Endothelial cell of umbilical vein (primary cell): Measurements from ENCODE around the gene RBMS1. TPM values are rescaled to one million over a fixed set of nuclear protein-coding genes. Genes with fewer than 3 reads are reported as not detected.

ENCODE experiments used
- BruUV-seq: library from RNA; stranded (reverse); fragments of 400-500 nt; replicated peaks from 2 replicates; lab custom pipeline; 2021; lab: Mats Ljungman, UMichigan
- CTCF ChIA-PET: fragments of 300-600, 350-600 bp; sonication (Branson Sonifier 250); formaldehyde crosslinking; loops from one replicate; lab custom pipeline; 2021; ENCODE audit warnings: antibody characterized with exemption, inconsistent platforms; lab: Charles Lee
- POLR2A ChIA-PET: fragments of 300-600, 350-600 bp; sonication (Branson Sonifier 250); formaldehyde crosslinking; loops from one replicate; lab custom pipeline; 2021; ENCODE audit warnings: antibody characterized with exemption, inconsistent platforms; lab: Charles Lee
- DNase-seq: peaks from one replicate; pipeline ENCODE4 v3.0.0-alpha.2; 2011; ENCODE audit warnings: low read depth, low spot score
- FAIRE-seq: peaks from 2 replicates; lab custom pipeline; 2011; peaks lifted over from hg19 to GRCh38; lab: Jason Lieb, UNC
- H2AFZ ChIP-seq: 2 replicates; pipeline ENCODE4 v1.6.0; 2012; ENCODE audit warnings: low read depth, low read length, control low read depth, inconsistent platforms
- H3K27ac ChIP-seq: 2 replicates; pipeline ENCODE4 v1.5.1; 2011; ENCODE audit warnings: low read depth, mild to moderate bottlenecking, control low read depth, low read length, moderate library complexity; ENCODE audit not compliant: insufficient read depth
- H3K27me3 ChIP-seq, 2 experiments: 2 replicates each; pipeline versions ENCODE4 v1.6.0 to v1.6.1; 2011; ENCODE audit warnings: low read length in 2 of 2, mixed read lengths in 1 of 2; ENCODE audit not compliant: control insufficient read depth in 2 of 2, insufficient read depth in 2 of 2
- H3K36me3 ChIP-seq, 2 experiments: 2 replicates in 1 of 2; 3 replicates in 1 of 2; pipeline ENCODE4 v1.5.1; 2011; ENCODE audit warnings: low read length in 2 of 2, mild to moderate bottlenecking in 1 of 2, moderate library complexity in 1 of 2; ENCODE audit not compliant: control insufficient read depth in 2 of 2, insufficient read depth in 2 of 2; ENCODE audit errors: extremely low read depth in 1 of 2
- H3K4me1 ChIP-seq: 3 replicates; pipeline ENCODE4 v1.5.1; 2011; ENCODE audit warnings: mild to moderate bottlenecking, low read length; ENCODE audit not compliant: control insufficient read depth, insufficient read depth; ENCODE audit errors: extremely low read depth
- H3K4me2 ChIP-seq: 2 replicates; pipeline ENCODE4 v1.6.1; 2011; ENCODE audit warnings: low read length, control low read depth, mixed read lengths; ENCODE audit not compliant: insufficient read depth
- H3K4me3 ChIP-seq, 3 experiments: fragments of 200-600 bp in 1 of 3; sonication (generic), shearing (Covaris generic) in 1 of 3; replicated peaks in 1 of 3; 2 replicates each; pipeline ENCODE4 v1.5.1; 2011 to 2016; ENCODE audit warnings: control low read depth in 3 of 3, low read length in 3 of 3, mild to moderate bottlenecking in 2 of 3, inconsistent platforms in 1 of 3, low read depth in 1 of 3, moderate library complexity in 1 of 3; ENCODE audit not compliant: insufficient read depth in 1 of 3
- H3K79me2 ChIP-seq: 2 replicates; pipeline ENCODE4 v1.6.0; 2012; ENCODE audit warnings: low read length, inconsistent platforms; ENCODE audit not compliant: control insufficient read depth, insufficient read depth
- H3K9ac ChIP-seq: replicated peaks from 2 replicates; pipeline ENCODE3; 2011; ENCODE audit warnings: low read length, control low read depth; ENCODE audit not compliant: insufficient read depth; ENCODE audit errors: extremely low read depth
- H3K9me1 ChIP-seq: replicated peaks from 3 replicates; pipeline ENCODE4 v1.6.0; 2011; ENCODE audit warnings: mild to moderate bottlenecking, low read length; ENCODE audit not compliant: control insufficient read depth, insufficient read depth; ENCODE audit errors: extremely low read depth
- H3K9me3 ChIP-seq: replicated peaks from 2 replicates; pipeline ENCODE4 v1.5.1; 2012; ENCODE audit warnings: low read length, inconsistent platforms; ENCODE audit not compliant: control insufficient read depth, insufficient read depth
- H4K20me1 ChIP-seq: replicated peaks from 2 replicates; pipeline ENCODE3; 2011; ENCODE audit warnings: mild to moderate bottlenecking, low read length; ENCODE audit not compliant: control insufficient read depth, insufficient read depth; ENCODE audit errors: extremely low read depth
- EZH2 ChIP-seq: IDR thresholded peaks from 2 replicates; pipeline ENCODE4 v1.6.1; 2012; ENCODE audit warnings: borderline replicate concordance, low read depth, mild to moderate bottlenecking, moderate library complexity, low read length, inconsistent platforms; ENCODE audit not compliant: severe bottlenecking
- FOS ChIP-seq: IDR thresholded peaks from 2 replicates; pipeline ENCODE4 v1.6.1; 2011; ENCODE audit warnings: mild to moderate bottlenecking, low read length, moderate library complexity, borderline replicate concordance; ENCODE audit not compliant: insufficient read depth
- GATA2 ChIP-seq: IDR thresholded peaks from 2 replicates; pipeline ENCODE4 v1.7.0; 2011; ENCODE audit warnings: low read depth, mild to moderate bottlenecking, moderate library complexity, mixed read lengths, low read length; ENCODE audit not compliant: insufficient read length, insufficient read depth
- JUN ChIP-seq: IDR thresholded peaks from 2 replicates; pipeline ENCODE4 v1.6.1; 2011; ENCODE audit warnings: borderline replicate concordance, low read depth; ENCODE audit not compliant: insufficient read length, insufficient read depth
- MYC ChIP-seq: IDR thresholded peaks from one replicate; pipeline ENCODE4 v1.6.1; 2011; ENCODE audit warnings: mild to moderate bottlenecking, low read depth, low read length
- POLR2A ChIP-seq: IDR thresholded peaks from 2 replicates; pipeline ENCODE4 v1.6.1; 2012; ENCODE audit warnings: low read depth, mild to moderate bottlenecking, control low read depth, low read length
- POLR2AphosphoS5 ChIP-seq: IDR thresholded peaks from 2 replicates; pipeline ENCODE4 v1.6.1; 2012; ENCODE audit warnings: low read depth, mild to moderate bottlenecking, control low read depth, low read length, moderate library complexity; ENCODE audit not compliant: insufficient read depth
- dilution Hi-C: fragments of 300-500 bp; cut with MboI; formaldehyde crosslinking; loops from one replicate; pipeline ENCODE4 v1.15.0; 2019; ENCODE audit warnings: low sequenced_read_pairs; ENCODE audit not compliant: extremely low pct_ligation_motif_present
- intact Hi-C: fragments of 100-400 bp; cut with micrococcal nuclease; formaldehyde crosslinking; loops from one replicate; pipeline ENCODE4 v1.10.0; 2022
- polyA plus RNA-seq, 4 experiments: library from polyadenylated mRNA; depleted of rRNA in 3 of 4; stranded (reverse) in 3 of 4; unstranded in 1 of 4; fragments of >200 nt; gene quantifications; 2 replicates each; pipeline versions ENCODE4 v1.2.1 to v1.2.3, GENCODE V29; 2011 to 2012; ENCODE audit warnings: missing spikeins in 1 of 4
- total RNA-seq: library from RNA; stranded (reverse); gene quantifications from 2 replicates; pipeline ENCODE4 v1.2.3, GENCODE V29; 2021
- TF ChIP-seq, protein P1 (sequence below): IDR thresholded peaks from 2 replicates; pipeline ENCODE4 v1.6.1; 2011; ENCODE audit not compliant: insufficient read depth, insufficient read length
- TF ChIP-seq, protein P2 (sequence below), 2 donors: IDR thresholded peaks; 1 replicate in 1 of 2; 2 replicates in 1 of 2; pipeline ENCODE4 v1.5.1; 2011; ENCODE audit warnings: low read length in 2 of 2, mild to moderate bottlenecking in 2 of 2, moderate library complexity in 2 of 2, control low read depth in 1 of 2, inconsistent platforms in 1 of 2, low read depth in 1 of 2; ENCODE audit not compliant: insufficient read depth in 1 of 2; ENCODE audit errors: extremely low read depth in 1 of 2

RBMS1 gene
- total and polyA plus RNA-seq, 2 donors (not counting 3 experiments of a cell fraction or from before 2014, with no cell fraction given) = 60.0 to 93.3 TPM

DNA sequence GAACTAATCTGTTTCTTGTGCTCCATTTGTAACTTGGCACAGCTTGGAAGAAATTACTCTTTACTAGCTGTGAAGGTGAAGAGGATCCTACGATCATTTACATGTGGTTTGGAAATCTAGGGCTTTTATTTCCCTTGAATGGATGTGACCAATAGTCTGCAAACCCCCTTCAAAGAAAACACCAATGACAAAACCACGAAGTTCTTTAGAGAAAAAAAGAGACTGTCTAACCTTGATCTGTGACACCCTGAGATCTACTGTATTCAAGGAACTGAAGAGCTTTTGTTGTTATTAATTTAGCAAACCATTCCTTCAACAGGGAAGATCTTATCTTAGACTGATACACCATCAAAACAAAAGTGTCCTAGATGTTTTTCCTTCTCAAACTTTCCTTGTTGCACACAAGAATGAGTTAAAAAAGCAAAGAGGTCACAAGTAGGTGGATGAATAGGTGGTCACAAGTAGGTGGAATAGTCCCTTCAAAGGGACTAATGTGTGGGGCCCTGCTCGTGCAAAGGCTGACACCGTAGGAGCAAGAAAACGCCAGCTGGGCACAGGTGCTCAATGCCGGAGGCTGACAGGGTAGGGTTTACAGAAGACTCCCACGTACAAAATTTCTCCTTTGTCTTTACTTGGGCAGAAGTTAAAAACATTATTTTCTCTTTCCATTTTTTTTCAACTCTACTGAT is 197.9 kb downstream of the RBMS1 start:
- no peak for DNase-seq
- TF ChIP-seq MYC = no peak
- no peak for TF ChIP-seq EZH2
- TF ChIP-seq JUN = no peak
- peak; percentile 27 for TF ChIP-seq GATA2
- TF ChIP-seq, protein P1, sequence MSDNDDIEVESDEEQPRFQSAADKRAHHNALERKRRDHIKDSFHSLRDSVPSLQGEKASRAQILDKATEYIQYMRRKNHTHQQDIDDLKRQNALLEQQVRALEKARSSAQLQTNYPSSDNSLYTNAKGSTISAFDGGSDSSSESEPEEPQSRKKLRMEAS = no peak
- no peak for TF ChIP-seq POLR2AphosphoS5
- no peak for TF ChIP-seq POLR2A
- no peak for TF ChIP-seq FOS
- TF ChIP-seq, protein P2, sequence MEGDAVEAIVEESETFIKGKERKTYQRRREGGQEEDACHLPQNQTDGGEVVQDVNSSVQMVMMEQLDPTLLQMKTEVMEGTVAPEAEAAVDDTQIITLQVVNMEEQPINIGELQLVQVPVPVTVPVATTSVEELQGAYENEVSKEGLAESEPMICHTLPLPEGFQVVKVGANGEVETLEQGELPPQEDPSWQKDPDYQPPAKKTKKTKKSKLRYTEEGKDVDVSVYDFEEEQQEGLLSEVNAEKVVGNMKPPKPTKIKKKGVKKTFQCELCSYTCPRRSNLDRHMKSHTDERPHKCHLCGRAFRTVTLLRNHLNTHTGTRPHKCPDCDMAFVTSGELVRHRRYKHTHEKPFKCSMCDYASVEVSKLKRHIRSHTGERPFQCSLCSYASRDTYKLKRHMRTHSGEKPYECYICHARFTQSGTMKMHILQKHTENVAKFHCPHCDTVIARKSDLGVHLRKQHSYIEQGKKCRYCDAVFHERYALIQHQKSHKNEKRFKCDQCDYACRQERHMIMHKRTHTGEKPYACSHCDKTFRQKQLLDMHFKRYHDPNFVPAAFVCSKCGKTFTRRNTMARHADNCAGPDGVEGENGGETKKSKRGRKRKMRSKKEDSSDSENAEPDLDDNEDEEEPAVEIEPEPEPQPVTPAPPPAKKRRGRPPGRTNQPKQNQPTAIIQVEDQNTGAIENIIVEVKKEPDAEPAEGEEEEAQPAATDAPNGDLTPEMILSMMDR (IDR thresholded peaks at IDR 0.05; ENCODE audit: extremely low read depth in 1 of 2, insufficient read depth in 1 of 2, low read depth in 1 of 2, low read length in 2 of 2) = no peak
- Histone ChIP-seq H3K9me1 (no peaks in the 10 kb centered on the region), H3K4me2 (peak overlapping the region; percentile 53), H2AFZ (no peak overlapping the region), H3K27me3 (no peaks in the 10 kb centered on the region), H3K79me2 (peaks cover 28% of the 10 kb centered on the region), H3K4me3 (no peak overlapping the region), H3K9ac (no peak overlapping the region), H3K9me3 (no peaks in the 10 kb centered on the region), H3K27ac (no peak overlapping the region), H3K36me3 (peaks cover 11 to 26% of the 10 kb centered on the region in 2 experiments), H4K20me1 (no peaks in the 10 kb centered on the region), H3K4me1 (peaks cover 55% of the 10 kb centered on the region)
- intact Hi-C loops (loop anchor here (10.0 kb wide), 1 partner anchor 369 kb away; no protein-coding TSS in a partner anchor), dilution Hi-C loops (no loop called here)
- BruUV-seq = no TSS peak
- ChIA-PET CTCF (interaction anchor here (0.9 to 7.5 kb wide), 7 partner anchors 8 to 769 kb away, joined by 3 to 35 read pairs (median 4); no protein-coding TSS in a partner anchor), POLR2A (no interaction called here)
- no peak for FAIRE-seq
